Measurements from ENCODE around the gene PCDHA10. TPM values are rescaled to one million over a fixed set of nuclear protein-coding genes. Genes with fewer than 3 reads are reported as not detected.

The PCDHA10 gene
- polyA plus RNA-seq, 2 of the 4 experiments (the other 2 are of a cell fraction) = 0.01 to 0.06 TPM

GRCh38 chr5:140821375-140822280 lies 34.1 kb upstream of the PCDHA10 start, which contains the start of gene PCDHA5:
PCDHA5 (plus strand) TSS chr5:140821613.
- 16% methylated on average over 39 of the region's 39 CpGs for WGBS (ENCODE audit: missing lambda C conversion rate)
- ChIA-PET CTCF (interaction anchor here (0.6 to 4.8 kb wide), 44 partner anchors 12 to 593 kb away, joined by 3 to 74 read pairs (median 4); partner anchors contain the start of genes PCDHA12, PCDHA2, PCDHA3 and PCDHA4), POLR2A (interaction anchor here (1.2 to 1.8 kb wide), 2 partner anchors 105 to 219 kb away, joined by 5 to 17 read pairs; partner anchors contain the start of gene PCDHAC1)
- Histone ChIP-seq H3K4me1 (no peaks in the 10 kb centered on the region), H3K4me2 (peak within 1 kb of the TSS; percentile 70), H3K27ac (peak within 1 kb of the TSS; percentile 53 to 74), H3K9me3 (no peaks in the 10 kb centered on the region), H3K4me3 (peak within 1 kb of the TSS; percentile 57)
- peak; percentile 69 to 73 for DNase-seq (ENCODE audit: low read depth in 1 of 2, low spot score in 1 of 2)
- peak; percentile 85 to 92 for ATAC-seq
- peak; percentile 85 for FAIRE-seq
- peak; percentile 28; the same call in 1 of the 2 replicates for TF ChIP-seq MAX (IDR thresholded peaks at IDR 0.05)
- no peak for TF ChIP-seq RARB (CRISPR knock-in tag; IDR thresholded peaks at IDR 0.05)
- TF ChIP-seq ZNF302 (CRISPR knock-in tag; IDR thresholded peaks at IDR 0.05) = no peak
- peak; percentile 41; the same call in 1 of the 3 replicates for TF ChIP-seq SMC3 (IDR thresholded peaks at IDR 0.05)
- TF ChIP-seq CTCF (IDR thresholded peaks at IDR 0.05) = peak; percentile 63
- TF ChIP-seq ELK1 (IDR thresholded peaks at IDR 0.05; ENCODE audit: low read depth, low read length) = no peak
- TF ChIP-seq MAFK (IDR thresholded peaks at IDR 0.05; ENCODE audit: partially characterized antibody) = peak; percentile 51
- TF ChIP-seq FOSL2 (IDR thresholded peaks at IDR 0.05) = no peak
- TF ChIP-seq FOSL2 (CRISPR knock-in tag; IDR thresholded peaks at IDR 0.05) = no peak
- peak; percentile 43 to 65; a peak in 4 of 5 replicates for TF ChIP-seq RAD21 (conservative IDR thresholded peaks at IDR 0.05 in 1 of 2, IDR thresholded peaks at IDR 0.05 in 1 of 2)
- no peak for TF ChIP-seq USF2 (IDR thresholded peaks at IDR 0.05)
- no peak for TF ChIP-seq MAZ (IDR thresholded peaks at IDR 0.05; ENCODE audit: borderline replicate concordance, low read depth, low read length)

- H3K4me3 ChIP-seq = peak overlapping the region; percentile 57
- ChIA-PET CTCF (interaction anchor here (0.7 to 4.8 kb wide), 25 partner anchors 15 to 328 kb away, joined by 3 to 74 read pairs (median 5); partner anchors contain the start of genes PCDHA12, PCDHA2, PCDHA4 and PCDHAC1), POLR2A (interaction anchor here (1.8 kb wide), 1 partner anchor 218 kb away, joined by 17 read pairs; no protein-coding TSS in a partner anchor)
- 18% methylated on average over 6 of the region's 6 CpGs for WGBS (ENCODE audit: missing lambda C conversion rate)
- no peak overlapping the region for H3K27ac ChIP-seq
- DNase-seq (ENCODE audit: low read depth in 1 of 2, low spot score in 1 of 2) = no peak
- peak overlapping the region; percentile 70 for H3K4me2 ChIP-seq
- no peak for FAIRE-seq
- no peaks in the 10 kb centered on the region for H3K4me1 ChIP-seq
- no peaks in the 10 kb centered on the region for H3K9me3 ChIP-seq
- ATAC-seq = no peak
- TF ChIP-seq HMGXB4 (CRISPR knock-in tag; IDR thresholded peaks at IDR 0.05; ENCODE audit: borderline replicate concordance) = no peak
- TF ChIP-seq MAX (IDR thresholded peaks at IDR 0.05) = no peak
- TF ChIP-seq BCL3 (IDR thresholded peaks at IDR 0.05) = no peak
- TF ChIP-seq EHMT2 (IDR thresholded peaks at IDR 0.05; ENCODE audit: low read depth) = no peak
- no peak for TF ChIP-seq EHF (CRISPR knock-in tag; IDR thresholded peaks at IDR 0.05)
- no peak for TF ChIP-seq PBX3 (IDR thresholded peaks at IDR 0.05)
- no peak for TF ChIP-seq EP300 (IDR thresholded peaks at IDR 0.05)
- no peak for TF ChIP-seq ZSCAN20 (CRISPR knock-in tag; IDR thresholded peaks at IDR 0.05)
- no peak for TF ChIP-seq SREBF2 (IDR thresholded peaks at IDR 0.05)
- TF ChIP-seq PHF8 (IDR thresholded peaks at IDR 0.05; ENCODE audit: borderline replicate concordance, low read depth) = no peak
- TF ChIP-seq ATOH8 (CRISPR knock-in tag; IDR thresholded peaks at IDR 0.05; ENCODE audit: low read depth) = no peak
- no peak for TF ChIP-seq ZC3H11A (IDR thresholded peaks at IDR 0.05)
- TF ChIP-seq RAD21 (conservative IDR thresholded peaks at IDR 0.05 in 1 of 2, IDR thresholded peaks at IDR 0.05 in 1 of 2) = no peak
- TF ChIP-seq BHLHE40 (IDR thresholded peaks at IDR 0.05; ENCODE audit: low read depth, low read length) = no peak
Measured at GRCh38 chr5:140822281-140822629, 33.4 kb upstream of the PCDHA10 start.
